GM18517 (cell line): ENCODE data around the gene ZNF506.
"Not testable (repeated sequence)": the region's sequence is repeated elsewhere in the genome, so short reads cannot be mapped to it uniquely, and the experiment has no call there.

ENCODE experiments used
- ATAC-seq: cut with Tn5 transposase; IDR thresholded peaks from one replicate; pipeline ENCODE4 v1.9.1; 2021; ENCODE audit warnings: mild to moderate bottlenecking, moderate library complexity; ENCODE audit not compliant: unreplicated experiment

ZNF506 gene

DNA sequence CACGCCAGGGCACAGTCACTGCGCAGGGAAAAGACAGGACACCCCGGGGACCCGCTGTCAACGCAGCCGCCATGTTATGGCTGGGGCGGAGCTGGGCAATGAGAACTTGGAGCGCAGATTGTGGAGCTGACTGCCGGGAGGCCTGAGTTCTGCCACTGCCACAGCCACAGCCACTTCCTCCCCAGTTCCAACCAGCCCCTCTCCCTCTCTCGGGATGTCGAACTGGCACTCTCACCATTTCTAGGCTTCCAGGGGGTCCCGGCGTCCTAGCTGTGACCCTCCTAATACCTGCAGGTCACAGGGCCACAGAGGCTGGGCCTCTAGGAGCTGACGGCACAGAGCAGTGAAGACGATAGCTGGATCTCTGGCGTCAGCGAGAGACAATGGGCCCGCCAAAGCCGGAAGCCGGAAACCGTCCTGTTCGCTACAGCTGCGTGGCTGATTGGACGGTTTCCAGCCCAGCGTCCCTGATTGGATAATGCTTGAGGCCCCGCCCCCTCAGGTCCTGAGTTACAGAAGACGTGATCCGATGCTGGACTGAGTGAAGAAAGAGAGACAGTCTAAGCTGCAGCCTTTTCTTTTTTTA is at the start of gene ZNF506:
ZNF506 (minus strand) TSS at position 385 of the 586 bp plus-strand sequence; CDS start at position 238, 147 bp downstream.
- peak; percentile 89 for ATAC-seq

- ATAC-seq = not testable (repeated sequence)
These were observed 48.5 kb upstream of the ZNF506 start for GRCh38 chr19:19870086-19870485.

DNA sequence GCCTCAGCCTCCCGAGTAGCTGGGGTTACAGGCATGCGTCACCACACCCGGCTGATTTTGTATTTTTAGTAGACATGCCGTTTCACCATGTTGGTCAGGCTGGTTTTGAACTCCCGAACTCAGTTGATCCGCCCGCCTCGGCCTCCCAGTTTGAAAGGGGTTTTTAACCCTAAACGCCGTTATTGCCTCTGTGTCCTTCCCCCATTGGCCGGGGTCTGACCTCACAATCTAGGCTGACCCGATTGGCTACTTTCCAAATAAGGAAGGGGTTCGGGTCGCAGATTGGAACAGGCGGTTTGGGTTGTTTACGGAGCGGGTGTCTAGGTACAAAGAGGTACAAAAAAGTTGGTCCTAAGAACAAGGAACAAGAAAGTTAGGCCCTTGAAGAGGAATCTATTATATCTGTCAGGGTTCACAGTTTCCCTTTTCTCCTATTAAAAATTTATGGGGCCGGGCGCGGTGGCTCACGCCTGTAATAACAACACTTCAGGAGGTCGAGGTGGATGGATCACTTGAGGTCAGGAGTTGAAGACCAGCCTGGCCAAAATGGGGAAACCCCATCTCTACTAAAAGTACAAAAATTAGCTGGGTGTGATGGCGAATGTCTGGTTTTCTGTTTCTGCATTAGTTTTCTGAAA is 45.2 kb upstream of the ZNF506 start:
- no peak for ATAC-seq

DNA sequence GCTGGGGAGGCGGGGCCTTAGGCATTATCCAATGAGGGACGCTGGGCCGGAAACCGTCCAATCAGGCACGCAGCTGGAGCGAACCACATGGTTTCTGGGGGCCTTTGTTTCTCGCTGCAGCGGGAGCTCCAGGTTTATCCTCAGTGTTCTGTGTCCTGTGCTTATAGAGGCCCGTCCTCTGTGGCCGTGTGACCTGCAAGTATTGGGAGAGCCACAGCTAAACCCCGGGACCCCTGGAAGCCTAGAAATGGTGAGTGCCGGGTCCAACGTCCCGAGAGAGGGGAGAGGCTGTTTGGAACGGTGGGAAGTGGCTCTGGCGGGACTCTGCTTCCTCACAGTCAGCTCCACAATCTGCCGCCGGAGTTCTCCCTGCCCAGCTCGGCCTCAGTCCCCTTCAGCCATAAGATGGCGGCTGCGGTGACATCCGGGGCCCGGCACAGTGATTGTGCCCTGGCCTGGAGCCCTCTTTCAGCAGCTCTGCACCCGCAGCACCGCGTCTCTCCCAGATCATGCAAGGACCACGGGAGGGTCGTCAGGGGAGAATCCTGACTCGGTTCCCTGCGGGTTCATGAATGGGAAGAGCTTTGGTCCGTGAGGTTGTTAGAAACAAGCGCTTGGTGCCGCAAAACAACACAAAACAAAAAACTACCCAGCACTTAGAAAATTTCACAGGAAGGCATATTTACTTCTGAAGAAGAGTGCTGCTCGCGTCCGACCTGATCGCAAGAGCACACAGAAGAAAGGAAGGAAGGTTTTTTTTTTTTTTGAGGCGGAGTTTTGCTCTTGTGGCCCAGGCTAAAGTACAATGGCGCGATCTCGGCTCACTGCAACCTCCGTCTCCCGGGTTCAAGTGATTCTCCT is 44.4 kb upstream of the ZNF506 start, which contains the start of gene ZNF253:
ZNF253 (plus strand) TSS at position 133 of the 861 bp plus-strand sequence; CDS start at position 248, 115 bp downstream.
- ATAC-seq = peak; percentile 93

DNA sequence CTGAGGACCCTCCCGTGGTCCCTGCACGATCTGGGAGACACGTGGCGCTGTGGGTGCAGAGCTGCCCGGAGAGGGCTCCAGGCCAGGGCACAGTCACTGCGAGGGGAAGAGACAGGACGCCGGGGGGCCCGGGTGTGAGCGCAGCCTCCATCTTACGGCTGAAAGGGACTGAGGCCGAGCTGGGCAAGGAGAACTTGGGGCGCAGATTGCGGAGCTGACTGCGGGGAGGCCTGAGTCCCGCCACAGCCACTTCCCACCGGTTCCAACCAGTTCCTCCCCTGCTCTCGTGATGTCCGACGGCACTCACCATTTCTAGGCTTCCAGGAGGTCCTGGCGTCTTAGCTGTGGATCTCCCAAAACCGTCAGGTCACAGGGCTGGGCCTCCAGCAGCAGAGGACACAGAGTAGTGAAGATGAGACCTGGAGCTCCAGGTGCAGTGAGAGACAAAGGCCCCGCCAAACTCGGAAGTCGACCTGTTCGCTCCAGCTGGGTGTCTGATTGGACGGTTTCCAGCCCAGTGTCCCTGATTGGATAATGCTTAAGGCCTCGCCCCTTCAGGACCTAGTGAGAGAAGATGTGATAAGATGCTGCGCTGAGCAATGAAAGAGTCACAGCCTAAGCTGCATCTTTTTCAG is 39.3 kb upstream of the ZNF506 start:
- no peak for ATAC-seq

- no peak for ATAC-seq
These were observed 37.2 kb upstream of the ZNF506 start for GRCh38 chr19:19858751-19859150.

DNA sequence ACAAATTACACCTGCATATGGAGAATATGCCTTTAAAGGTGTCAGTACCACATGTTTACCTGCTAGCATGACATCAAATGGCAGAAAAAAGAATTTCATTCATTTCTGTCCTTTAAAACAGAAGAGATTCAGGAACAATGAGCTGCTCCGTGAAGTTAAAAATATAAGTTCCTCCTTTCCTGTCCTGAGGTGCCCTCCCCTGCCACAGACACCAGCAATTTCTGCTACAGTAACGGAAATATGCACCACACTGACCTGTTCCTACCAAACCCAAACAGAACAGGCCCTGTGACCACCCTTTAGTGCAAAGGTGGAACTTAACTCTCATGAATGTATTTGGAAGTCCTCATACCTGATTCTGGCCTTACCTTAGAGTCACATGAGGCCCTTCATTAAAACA is 30.2 kb upstream of the ZNF506 start:
- ATAC-seq = not testable (repeated sequence)

- ATAC-seq = no peak
These were observed 27.5 kb upstream of the ZNF506 start for GRCh38 chr19:19849056-19849455.

- ATAC-seq = no peak
These were observed 26.2 kb upstream of the ZNF506 start for GRCh38 chr19:19847781-19848180.

DNA sequence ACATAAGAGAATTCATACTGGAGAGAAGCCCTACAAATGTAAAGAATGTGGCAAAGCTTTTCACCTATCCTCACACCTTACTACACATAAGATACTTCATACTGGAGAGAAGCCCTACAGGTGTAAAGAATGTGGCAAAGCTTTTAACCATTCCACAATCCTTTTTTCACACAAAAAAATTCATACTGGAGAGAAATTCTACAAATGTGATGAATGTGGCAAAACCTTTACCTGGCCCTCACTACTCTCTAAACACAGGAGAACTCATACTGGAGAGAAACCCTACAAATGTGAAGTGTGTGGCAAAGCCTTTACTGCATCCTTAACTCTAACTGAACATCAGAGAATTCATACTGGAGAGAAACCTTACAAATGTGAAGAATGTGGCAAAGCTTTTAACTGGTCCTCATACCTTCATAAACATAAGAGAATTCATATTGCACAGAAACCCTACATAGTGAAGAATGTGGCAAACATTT is 14.0 kb upstream of the ZNF506 start:
- ATAC-seq = no peak

DNA sequence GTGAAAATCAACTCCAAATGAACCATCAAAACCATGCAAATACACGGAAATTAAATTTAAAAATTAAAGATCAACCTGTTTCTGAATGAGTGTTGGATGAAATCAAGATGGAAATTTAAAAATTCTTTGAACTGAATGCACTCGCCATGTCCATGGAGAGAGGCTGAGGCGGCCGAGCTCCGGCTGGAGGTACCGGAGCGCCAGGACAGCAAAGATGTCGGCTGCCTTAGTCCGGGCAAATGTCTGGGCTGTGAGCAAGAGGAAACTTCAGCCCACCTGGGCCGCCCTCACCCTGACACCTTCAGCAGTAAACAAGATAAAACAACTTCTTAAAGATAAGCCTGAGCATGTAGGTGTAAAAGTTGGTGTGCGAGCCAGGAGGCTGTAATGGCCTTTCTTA is 5.3 kb upstream of the ZNF506 start:
- no peak for ATAC-seq

GRCh38 chr19:19823916-19824315 is 2.4 kb upstream of the ZNF506 start:
- no peak for ATAC-seq

DNA sequence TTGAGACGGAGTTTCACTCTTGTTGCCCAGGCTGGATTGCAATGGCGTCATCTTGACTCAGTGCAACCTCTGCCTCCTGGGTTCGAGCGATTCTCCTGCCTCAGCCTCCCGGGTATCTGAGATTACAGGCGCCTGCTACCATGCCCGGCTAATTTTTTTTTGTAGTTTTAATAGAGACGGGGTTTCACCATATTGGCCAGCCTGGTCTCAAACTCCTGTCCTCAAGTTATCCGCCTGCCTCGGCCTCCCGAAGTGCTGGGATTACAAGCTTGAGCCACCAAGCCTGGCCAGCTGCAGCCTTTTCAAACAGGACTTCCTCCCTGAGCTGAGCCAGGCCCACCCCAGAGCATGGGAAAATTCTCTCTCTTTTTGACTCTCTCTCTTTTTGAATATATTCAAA is 426 bp upstream of the ZNF506 start:
- peak; percentile 9 for ATAC-seq

DNA sequence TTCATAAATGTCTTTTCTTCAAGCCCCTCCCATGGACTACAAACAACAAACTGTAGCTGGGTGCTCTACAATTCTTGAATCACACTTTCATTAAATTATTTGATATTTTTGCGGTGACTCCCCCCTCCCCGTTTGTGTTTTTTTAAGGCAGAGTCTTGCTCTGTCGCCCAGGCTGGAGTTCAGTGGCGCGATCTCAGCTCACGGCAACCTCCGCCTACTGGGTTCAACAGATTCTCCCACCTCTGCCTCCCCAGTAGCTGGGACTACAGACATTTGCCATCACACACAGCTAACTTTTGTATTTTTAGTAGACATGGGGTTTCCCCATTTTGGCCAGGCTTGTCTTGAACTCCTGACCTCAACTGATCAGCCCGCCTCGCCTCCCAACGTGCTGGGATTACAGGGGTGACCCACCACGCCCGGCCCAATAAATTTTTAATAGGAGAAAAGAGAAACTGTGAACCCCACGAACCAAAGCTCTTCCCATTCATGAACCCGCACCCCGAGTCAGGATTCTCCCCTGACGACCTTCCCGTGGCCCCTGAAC is 703 bp downstream of the ZNF506 start:
- ATAC-seq = no peak

DNA sequence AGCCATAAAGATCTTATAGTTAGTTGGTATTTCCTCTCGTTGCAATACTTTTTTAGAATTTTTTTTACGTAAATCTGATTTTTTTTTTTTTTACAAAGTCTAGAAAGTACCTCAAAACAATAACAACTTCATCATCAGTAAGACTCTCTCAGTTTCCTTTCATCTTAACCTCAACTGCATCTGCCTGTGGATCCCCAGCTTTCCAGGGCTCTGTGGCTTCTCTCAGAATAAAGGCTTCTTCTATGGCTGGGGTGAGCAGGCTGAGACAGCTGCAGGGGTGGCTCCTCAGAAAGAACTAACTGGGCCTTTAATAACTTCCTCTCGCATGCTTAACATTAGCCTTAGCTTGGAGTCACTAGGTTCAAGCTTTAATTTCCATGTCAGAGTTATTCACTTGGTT is 4.2 kb downstream of the ZNF506 start:
- no peak for ATAC-seq

DNA sequence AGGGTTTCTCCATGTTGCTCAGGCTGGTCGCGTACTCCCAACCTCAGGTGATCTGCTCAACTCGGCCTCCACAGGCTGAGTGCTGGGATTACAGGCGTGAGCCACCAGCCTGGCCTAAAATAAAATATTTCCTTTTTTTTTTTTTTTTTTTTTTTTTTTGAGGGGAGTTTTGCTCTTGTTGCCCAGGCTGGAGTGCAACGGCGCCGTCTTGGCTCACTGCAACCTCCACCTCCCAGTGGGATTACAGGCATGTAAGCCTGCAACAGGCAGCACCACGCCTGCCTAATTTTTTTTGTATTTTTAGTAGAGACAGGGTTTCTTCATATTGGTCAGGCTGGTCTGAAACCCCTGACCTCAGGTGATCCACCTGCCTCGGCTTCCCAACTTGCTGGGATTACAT is 4.9 kb downstream of the ZNF506 start:
- ATAC-seq = no peak

GRCh38 chr19:19811999-19812398 is 9.6 kb downstream of the ZNF506 start:
- not testable (repeated sequence) for ATAC-seq

GRCh38 chr19:19805480-19805879 is 16.1 kb downstream of the ZNF506 start:
- ATAC-seq = no peak

GRCh38 chr19:19788015-19788414 is 33.5 kb downstream of the ZNF506 start:
- ATAC-seq = no peak

DNA sequence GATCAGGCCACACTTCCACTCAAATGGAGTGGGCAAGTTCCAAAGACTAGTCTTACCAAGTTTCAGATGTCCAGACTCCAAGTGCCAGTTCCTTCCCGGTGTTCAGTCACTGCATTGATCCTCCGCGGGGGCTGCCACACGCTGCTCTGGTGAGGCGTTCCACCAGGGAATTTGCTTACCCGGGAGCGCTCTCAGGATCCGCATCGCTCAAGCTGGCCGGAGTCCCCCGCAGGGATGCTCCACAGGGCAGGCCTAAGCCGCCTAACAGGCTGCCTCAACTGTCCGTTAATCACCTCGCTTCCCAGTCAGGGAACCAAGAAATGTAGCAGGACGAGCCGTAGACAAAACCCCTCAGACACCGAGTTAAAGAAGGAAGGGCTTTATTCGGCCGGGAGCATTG is 36.1 kb downstream of the ZNF506 start:
- not testable (repeated sequence) for ATAC-seq

DNA sequence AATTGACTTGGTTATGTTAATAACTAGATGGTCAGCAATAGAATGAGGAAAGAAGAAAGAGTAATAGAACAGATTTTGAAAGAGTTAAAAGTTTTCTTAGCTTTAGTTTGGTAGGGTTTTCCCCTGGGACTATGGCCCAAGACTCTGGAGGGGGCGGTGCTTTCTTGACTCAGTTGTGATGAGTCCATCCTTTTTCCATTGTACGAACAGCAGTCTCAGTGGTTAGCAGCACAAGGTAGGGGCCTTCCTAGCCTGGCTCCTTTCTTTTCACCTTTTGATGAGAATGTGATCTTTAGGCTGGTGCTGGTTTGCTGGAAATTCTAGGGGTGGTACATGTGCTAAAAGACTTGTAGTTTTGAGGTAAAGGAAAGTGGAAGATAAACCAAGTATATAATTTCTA is 38.8 kb downstream of the ZNF506 start:
- ATAC-seq = no peak
